D721Med (cell line): Measurements from ENCODE around the gene BIVM.

ENCODE experiments used
- DNase-seq: peaks from one replicate; pipeline ENCODE4 v3.0.0; 2011; ENCODE audit warnings: low spot score; ENCODE audit not compliant: insufficient read length
- FAIRE-seq: peaks from 2 replicates; lab custom pipeline; 2011; peaks lifted over from hg19 to GRCh38; lab: Jason Lieb, UNC
- TF ChIP-seq, protein P1 (sequence below): IDR thresholded peaks from 2 replicates; pipeline ENCODE4 v1.5.1; 2012; ENCODE audit warnings: mild to moderate bottlenecking, control low read depth; ENCODE audit not compliant: insufficient read depth; ENCODE audit errors: missing control alignments

The BIVM gene

DNA sequence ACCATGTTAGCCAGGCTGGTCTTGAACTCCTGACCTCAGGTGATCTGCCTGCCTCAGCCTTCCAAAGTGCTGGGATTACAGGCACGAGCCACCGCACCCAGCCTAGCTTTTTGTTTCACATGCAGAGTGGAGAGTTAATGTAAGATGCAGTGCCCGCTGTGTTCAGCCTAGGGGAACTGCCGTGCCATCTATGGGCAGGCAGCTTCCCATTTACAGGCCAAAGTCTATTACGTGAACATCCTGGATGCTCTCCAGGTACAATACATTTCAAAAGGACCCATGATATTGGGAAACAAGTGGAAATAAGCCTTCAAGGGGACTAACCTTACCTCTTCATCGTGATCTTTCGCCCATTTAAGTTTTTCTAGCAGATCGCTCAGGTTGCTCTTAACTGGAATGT, 10.2 kb upstream of the BIVM start:
- no peak for DNase-seq
- no peak for FAIRE-seq
- TF ChIP-seq, protein P1, sequence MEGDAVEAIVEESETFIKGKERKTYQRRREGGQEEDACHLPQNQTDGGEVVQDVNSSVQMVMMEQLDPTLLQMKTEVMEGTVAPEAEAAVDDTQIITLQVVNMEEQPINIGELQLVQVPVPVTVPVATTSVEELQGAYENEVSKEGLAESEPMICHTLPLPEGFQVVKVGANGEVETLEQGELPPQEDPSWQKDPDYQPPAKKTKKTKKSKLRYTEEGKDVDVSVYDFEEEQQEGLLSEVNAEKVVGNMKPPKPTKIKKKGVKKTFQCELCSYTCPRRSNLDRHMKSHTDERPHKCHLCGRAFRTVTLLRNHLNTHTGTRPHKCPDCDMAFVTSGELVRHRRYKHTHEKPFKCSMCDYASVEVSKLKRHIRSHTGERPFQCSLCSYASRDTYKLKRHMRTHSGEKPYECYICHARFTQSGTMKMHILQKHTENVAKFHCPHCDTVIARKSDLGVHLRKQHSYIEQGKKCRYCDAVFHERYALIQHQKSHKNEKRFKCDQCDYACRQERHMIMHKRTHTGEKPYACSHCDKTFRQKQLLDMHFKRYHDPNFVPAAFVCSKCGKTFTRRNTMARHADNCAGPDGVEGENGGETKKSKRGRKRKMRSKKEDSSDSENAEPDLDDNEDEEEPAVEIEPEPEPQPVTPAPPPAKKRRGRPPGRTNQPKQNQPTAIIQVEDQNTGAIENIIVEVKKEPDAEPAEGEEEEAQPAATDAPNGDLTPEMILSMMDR, result no peak

DNA sequence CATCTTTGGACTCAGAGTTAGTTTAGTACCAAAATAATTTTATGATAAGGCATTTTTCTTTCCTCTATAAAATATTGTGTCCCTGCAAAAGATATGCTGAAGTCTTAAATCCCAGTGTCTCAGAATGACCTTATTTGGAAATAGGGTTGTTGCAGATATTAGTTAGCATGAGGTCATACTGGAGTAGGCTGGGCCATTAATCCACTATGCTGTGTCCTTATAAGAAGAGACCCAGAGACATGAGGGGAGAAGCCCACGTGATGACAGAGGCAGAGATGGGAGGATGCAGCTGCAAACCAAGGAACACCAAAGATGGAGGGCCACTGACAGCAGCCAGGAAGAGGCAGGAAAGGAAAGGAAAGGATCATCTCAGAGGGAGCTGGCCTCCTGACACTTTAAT, 6.5 kb upstream of the BIVM start:
- TF ChIP-seq, protein P1, result no peak
- DNase-seq, result no peak
- FAIRE-seq, result no peak

DNA sequence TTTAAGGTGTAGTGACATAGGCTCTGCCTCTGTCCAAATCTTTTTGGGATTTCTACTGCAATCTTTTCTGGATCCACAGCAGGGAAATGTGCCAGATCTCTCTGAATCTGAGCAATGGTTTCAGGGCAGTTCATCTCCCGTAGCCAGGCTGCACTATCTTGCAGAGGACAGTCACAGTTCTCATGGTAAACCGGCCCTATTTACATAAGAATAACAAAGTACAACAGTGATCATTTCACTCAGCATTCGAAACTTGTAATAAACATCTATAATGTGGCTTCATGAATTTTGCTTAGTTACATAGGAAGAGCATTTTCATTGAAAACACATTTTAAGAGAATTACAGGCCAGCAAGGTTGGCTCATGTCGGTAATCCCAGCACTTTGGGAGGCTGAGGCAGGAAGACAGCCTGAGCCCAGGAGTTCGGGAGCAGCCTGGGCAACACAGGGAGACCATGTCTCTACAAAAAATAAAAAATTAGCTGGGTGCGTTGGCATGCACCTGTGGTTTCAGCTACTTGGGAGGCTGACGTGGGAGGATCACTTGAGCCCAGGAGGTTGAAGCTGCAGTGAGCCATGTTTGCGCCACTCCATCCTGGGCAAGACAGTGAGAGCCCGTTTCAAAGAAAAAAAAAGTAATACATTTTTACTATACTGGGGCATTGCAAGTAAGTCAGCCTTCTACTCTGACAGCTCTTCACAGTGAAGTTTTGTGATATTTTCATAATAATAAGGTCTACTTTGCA, 5.1 kb upstream of the BIVM start:
- TF ChIP-seq, protein P1, result no peak
- FAIRE-seq (no peak), DNase-seq (no peak)

GRCh38 chr13:102799426-102800144, 666 bp downstream of the BIVM start:
- DNase-seq (no peak), FAIRE-seq (no peak)
- TF ChIP-seq, protein P1, result no peak

DNA sequence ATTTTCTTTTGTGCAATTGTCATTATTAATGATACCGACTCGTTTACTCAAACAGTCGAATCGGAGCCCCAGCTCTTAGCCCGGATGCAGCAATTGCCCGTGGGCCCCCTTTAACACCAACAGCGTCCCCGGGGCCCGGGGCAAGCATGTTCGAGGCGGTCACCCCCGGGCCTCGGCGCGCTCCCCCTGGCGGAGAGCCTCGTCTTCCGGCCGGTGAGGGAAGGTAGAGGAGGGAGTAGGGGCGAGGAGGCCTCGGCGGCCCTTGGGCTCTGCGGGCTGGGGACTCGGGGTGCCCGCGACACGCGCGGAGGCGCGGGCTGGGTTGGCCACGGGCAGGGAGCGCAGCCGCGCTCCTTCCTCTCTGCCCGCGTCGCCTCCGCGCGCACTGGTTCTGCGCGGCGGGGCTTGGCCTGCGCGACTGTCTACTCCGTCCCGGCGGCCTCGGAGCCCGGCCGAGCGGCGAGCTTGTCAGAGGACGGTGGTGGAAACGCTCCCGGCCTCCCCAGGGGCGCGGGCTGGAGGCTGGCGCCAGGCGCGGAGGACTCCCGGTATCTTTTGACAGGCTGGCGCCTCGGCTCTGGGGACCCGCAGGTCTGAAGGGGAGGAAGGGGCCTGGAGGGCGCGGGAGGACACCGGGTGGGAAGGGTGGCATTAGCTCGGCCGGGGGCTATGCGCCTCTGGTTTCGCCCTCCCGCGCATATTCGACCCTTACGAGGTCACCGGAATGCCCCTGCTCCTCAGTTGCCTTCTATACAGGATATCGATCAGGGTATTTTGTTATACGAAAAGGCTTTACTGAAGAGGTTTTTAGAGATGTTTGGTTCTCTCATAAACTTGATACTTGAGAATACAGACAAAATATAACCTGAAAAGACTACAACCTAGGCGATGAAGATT, 1.5 kb downstream of the BIVM start:
- TF ChIP-seq, protein P1, result peak; percentile 51
- peak; percentile 26 for DNase-seq
- FAIRE-seq, result no peak

- TF ChIP-seq, protein P1, result no peak
- FAIRE-seq (peak; percentile 6), DNase-seq (no peak)
Observed at GRCh38 chr13:102805680-102806079, 6.8 kb downstream of the BIVM start.
